HepG2 (cell line): ENCODE results near the gene DFFA. TPM values are rescaled to one million over a fixed set of nuclear protein-coding genes. Genes with fewer than 3 reads are reported as not detected.

Source experiments
- IRX3 ChIP-seq: sonication (generic); formaldehyde crosslinking; IDR thresholded peaks from 2 replicates; pipeline ENCODE4 v1.8.1; 2023; ENCODE audit warnings: mild to moderate bottlenecking, low read depth, missing genetic modification reagents, borderline replicate concordance
- MAZ ChIP-seq, 2 experiments: sonication (generic) in 1 of 2; formaldehyde crosslinking in 1 of 2; IDR thresholded peaks; 2 replicates each; pipeline versions ENCODE4 v1.5.0 to v1.6.1; 2012 to 2020; ENCODE audit warnings: low read depth in 2 of 2, mild to moderate bottlenecking in 2 of 2, borderline replicate concordance in 1 of 2, improper control_type of control experiment in 1 of 2, low read length in 1 of 2, missing genetic modification reagents in 1 of 2, moderate library complexity in 1 of 2
- MBNL3 ChIP-seq: fragments of 250-450 bp; sonication (Bioruptor Pico); conservative IDR thresholded peaks from 2 replicates; pipeline ENCODE4 v1.8.0; 2022; ENCODE audit warnings: mild to moderate bottlenecking, inconsistent platforms
- SAP130 ChIP-seq: IDR thresholded peaks from 2 replicates; pipeline ENCODE4 v1.6.1; 2016; ENCODE audit warnings: low read depth
- SRSF9 ChIP-seq: fragments of 200-400 bp; formaldehyde crosslinking; IDR thresholded peaks from 2 replicates; pipeline ENCODE4 v1.6.1; 2018; ENCODE audit warnings: borderline replicate concordance, mild to moderate bottlenecking, low read depth, low read length; ENCODE audit not compliant: insufficient read depth, poor library complexity, severe bottlenecking
- SUZ12 ChIP-seq: fragments of 150-350 bp; IDR thresholded peaks from 2 replicates; pipeline ENCODE4 v1.6.1; 2014; ENCODE audit warnings: low read depth, low read length
- TBX3 ChIP-seq: fragments of 450-650 bp; IDR thresholded peaks from 2 replicates; pipeline ENCODE4 v1.6.1; 2017; ENCODE audit warnings: antibody characterized with exemption, mild to moderate bottlenecking, inconsistent platforms, borderline replicate concordance
- TSC22D2 ChIP-seq: sonication (generic); formaldehyde crosslinking; IDR thresholded peaks from 2 replicates; pipeline ENCODE4 v1.5.1; 2020; ENCODE audit warnings: missing genetic modification reagents, mild to moderate bottlenecking, borderline replicate concordance
- YY1 ChIP-seq: IDR thresholded peaks from 2 replicates; pipeline ENCODE4 v1.6.1; 2011; ENCODE audit warnings: low read length, low read depth, moderate library complexity, mild to moderate bottlenecking; ENCODE audit not compliant: insufficient read depth, insufficient replicate concordance
- ZNF44 ChIP-seq: sonication (generic); formaldehyde crosslinking; IDR thresholded peaks from 2 replicates; pipeline ENCODE4 v1.5.1; 2020; ENCODE audit warnings: mild to moderate bottlenecking, missing genetic modification reagents
- ZNF564 ChIP-seq: sonication (generic); formaldehyde crosslinking; IDR thresholded peaks from 2 replicates; pipeline ENCODE4 v1.8.1; 2023; ENCODE audit warnings: mild to moderate bottlenecking, missing genetic modification reagents
- ZNF589 ChIP-seq: sonication (generic); formaldehyde crosslinking; conservative IDR thresholded peaks from 2 replicates; pipeline ENCODE4 v1.8.0; 2022; ENCODE audit warnings: mild to moderate bottlenecking, moderate library complexity, missing genetic modification reagents
- polyA plus RNA-seq, 8 experiments: library from polyadenylated mRNA; depleted of rRNA in 3 of 8; stranded (reverse) in 7 of 8; unstranded in 1 of 8; fragments of >200 nt; fragmentation: Illumina TruSeq in 4 of 8; extraction: Trizol in 4 of 8; gene quantifications; 2 replicates each; pipeline versions ENCODE4 v1.2.1 to v1.2.3, GENCODE V29; 2011 to 2016; ENCODE audit warnings: low read depth in 4 of 8, missing spikeins in 1 of 8, mixed read lengths in 1 of 8; ENCODE audit not compliant: insufficient read depth in 1 of 8
- total RNA-seq, 5 experiments: library from RNA; depleted of rRNA; stranded (reverse); fragments of >200 nt; fragmentation: Illumina TruSeq; extraction: Trizol; gene quantifications; 2 replicates each; pipeline ENCODE4 v1.2.3, GENCODE V29; 2016; ENCODE audit warnings: low read depth in 1 of 5
- TF ChIP-seq, protein P1 (sequence below): sonication (generic); formaldehyde crosslinking; IDR thresholded peaks from 2 replicates; pipeline ENCODE4 v1.4.0; 2020; ENCODE audit warnings: missing genetic modification reagents, mild to moderate bottlenecking, borderline replicate concordance
- TF ChIP-seq, protein P2 (sequence below): sonication (generic); formaldehyde crosslinking; IDR thresholded peaks from 2 replicates; pipeline ENCODE4 v1.8.0; 2022; ENCODE audit warnings: low read depth, missing genetic modification reagents
- TF ChIP-seq, protein P3 (sequence below): sonication (generic); formaldehyde crosslinking; IDR thresholded peaks from 2 replicates; pipeline ENCODE4; 2020; ENCODE audit warnings: missing genetic modification reagents, mild to moderate bottlenecking, borderline replicate concordance
- TF ChIP-seq, protein P4 (sequence below): IDR thresholded peaks from 2 replicates; pipeline ENCODE4 v1.6.1; 2016; ENCODE audit warnings: control low read depth
- TF ChIP-seq, protein P5 (sequence below): fragments of 450-650 bp; IDR thresholded peaks from 2 replicates; pipeline ENCODE4 v1.6.1; 2017; ENCODE audit warnings: mild to moderate bottlenecking

The DFFA gene
- total and polyA plus RNA-seq, 2 of the 13 experiments (the other 11 are each of a cell fraction or from before 2014, with no cell fraction given), result 16.5 to 33.9 TPM

DNA sequence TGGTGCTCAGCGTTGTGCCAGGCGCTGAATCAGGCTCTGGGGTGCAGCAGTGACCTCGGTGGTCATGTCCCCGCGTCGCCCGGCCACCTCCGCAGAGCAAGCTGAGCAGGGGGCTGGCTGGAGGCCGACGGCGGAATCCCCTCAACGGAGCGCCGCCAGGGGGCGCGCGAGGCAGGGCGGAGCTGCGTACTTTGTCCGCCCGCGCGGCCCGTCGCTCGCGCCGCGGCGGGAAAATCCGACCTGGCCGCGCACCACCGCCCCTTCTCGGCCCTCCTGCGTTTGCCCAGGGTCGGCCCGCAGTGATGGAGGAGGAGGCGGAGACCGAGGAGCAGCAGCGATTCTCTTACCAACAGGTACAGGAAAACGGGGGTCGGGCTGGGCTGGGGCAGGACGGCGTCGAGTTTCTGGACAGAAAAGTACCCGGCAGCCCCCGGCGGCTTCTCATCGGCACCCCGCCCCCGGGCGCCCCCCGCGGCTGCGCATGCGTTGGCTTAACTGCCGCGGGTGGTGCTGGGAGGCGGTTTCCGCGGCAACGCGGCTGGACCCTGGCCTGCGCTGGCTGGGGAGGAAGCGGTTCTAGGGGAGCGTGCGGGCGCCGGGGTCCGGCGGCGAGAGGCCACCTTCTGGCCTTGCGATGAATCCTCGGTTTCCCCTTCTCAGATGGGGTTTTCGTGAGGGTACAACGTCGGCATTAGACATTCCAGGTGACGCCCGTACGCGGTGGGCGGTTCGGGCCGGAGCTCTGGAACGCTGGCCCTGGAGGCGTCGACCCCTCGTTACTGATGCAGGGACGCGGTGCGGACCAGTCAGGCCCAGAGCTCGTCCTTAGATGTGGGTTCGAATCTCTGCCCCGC, 41.9 kb downstream of the DFFA start, which contains the start of gene CENPS (continued):
- TF ChIP-seq, protein P1, sequence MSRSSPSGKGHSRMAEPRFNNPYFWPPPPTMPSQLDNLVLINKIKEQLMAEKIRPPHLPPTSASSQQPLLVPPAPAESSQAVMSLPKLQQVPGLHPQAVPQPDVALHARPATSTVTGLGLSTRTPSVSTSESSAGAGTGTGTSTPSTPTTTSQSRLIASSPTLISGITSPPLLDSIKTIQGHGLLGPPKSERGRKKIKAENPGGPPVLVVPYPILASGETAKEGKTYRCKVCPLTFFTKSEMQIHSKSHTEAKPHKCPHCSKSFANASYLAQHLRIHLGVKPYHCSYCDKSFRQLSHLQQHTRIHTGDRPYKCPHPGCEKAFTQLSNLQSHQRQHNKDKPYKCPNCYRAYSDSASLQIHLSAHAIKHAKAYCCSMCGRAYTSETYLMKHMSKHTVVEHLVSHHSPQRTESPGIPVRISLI (CRISPR knock-in tag), result peak; percentile 54; the same call in 1 of the 2 replicates
- TF ChIP-seq ZNF44 (CRISPR knock-in tag) (peak; percentile 52; the same call in 1 of the 2 replicates), YY1 (peak; percentile 82), IRX3 (CRISPR knock-in tag) (peak; percentile 98; the same call in 1 of the 2 replicates), MAZ (IDR thresholded peaks at IDR 0.05; ENCODE audit: borderline replicate concordance, low read depth, low read length) (peak; percentile 75; the same call in 1 of the 2 replicates), MAZ (CRISPR knock-in tag; IDR thresholded peaks at IDR 0.05; ENCODE audit: low read depth) (peak; percentile 70), SUZ12 (peak; percentile 38; the same call in 1 of the 2 replicates), ZNF564 (CRISPR knock-in tag) (peak; percentile 84; the same call in 1 of the 2 replicates), ZNF589 (peak; percentile 99), TBX3 (peak; percentile 2; the same call in 1 of the 2 replicates), SRSF9 (no peak), SAP130 (CRISPR knock-in tag) (peak; percentile 96), TSC22D2 (CRISPR knock-in tag) (no peak; the same call in 1 of the 2 replicates), MBNL3 (CRISPR knock-in tag) (no peak)
- TF ChIP-seq, protein P2, sequence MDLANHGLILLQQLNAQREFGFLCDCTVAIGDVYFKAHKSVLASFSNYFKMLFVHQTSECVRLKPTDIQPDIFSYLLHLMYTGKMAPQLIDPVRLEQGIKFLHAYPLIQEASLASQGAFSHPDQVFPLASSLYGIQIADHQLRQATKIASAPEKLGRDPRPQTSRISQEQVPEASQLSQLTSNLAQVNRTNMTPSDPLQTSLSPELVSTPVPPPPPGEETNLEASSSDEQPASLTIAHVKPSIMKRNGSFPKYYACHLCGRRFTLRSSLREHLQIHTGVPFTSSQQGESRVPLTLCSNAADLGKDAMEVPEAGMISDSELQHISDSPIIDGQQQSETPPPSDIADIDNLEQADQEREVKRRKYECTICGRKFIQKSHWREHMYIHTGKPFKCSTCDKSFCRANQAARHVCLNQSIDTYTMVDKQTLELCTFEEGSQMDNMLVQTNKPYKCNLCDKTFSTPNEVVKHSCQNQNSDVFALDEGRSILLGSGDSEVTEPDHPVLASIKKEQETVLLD (CRISPR knock-in tag), result peak; percentile 76; the same call in 1 of the 2 replicates
- TF ChIP-seq, protein P3, sequence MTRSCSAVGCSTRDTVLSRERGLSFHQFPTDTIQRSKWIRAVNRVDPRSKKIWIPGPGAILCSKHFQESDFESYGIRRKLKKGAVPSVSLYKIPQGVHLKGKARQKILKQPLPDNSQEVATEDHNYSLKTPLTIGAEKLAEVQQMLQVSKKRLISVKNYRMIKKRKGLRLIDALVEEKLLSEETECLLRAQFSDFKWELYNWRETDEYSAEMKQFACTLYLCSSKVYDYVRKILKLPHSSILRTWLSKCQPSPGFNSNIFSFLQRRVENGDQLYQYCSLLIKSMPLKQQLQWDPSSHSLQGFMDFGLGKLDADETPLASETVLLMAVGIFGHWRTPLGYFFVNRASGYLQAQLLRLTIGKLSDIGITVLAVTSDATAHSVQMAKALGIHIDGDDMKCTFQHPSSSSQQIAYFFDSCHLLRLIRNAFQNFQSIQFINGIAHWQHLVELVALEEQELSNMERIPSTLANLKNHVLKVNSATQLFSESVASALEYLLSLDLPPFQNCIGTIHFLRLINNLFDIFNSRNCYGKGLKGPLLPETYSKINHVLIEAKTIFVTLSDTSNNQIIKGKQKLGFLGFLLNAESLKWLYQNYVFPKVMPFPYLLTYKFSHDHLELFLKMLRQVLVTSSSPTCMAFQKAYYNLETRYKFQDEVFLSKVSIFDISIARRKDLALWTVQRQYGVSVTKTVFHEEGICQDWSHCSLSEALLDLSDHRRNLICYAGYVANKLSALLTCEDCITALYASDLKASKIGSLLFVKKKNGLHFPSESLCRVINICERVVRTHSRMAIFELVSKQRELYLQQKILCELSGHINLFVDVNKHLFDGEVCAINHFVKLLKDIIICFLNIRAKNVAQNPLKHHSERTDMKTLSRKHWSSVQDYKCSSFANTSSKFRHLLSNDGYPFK, result peak; percentile 73
- TF ChIP-seq, protein P4, sequence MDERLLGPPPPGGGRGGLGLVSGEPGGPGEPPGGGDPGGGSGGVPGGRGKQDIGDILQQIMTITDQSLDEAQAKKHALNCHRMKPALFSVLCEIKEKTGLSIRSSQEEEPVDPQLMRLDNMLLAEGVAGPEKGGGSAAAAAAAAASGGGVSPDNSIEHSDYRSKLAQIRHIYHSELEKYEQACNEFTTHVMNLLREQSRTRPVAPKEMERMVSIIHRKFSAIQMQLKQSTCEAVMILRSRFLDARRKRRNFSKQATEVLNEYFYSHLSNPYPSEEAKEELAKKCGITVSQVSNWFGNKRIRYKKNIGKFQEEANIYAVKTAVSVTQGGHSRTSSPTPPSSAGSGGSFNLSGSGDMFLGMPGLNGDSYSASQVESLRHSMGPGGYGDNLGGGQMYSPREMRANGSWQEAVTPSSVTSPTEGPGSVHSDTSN (CRISPR knock-in tag), result no peak
- TF ChIP-seq, protein P5, sequence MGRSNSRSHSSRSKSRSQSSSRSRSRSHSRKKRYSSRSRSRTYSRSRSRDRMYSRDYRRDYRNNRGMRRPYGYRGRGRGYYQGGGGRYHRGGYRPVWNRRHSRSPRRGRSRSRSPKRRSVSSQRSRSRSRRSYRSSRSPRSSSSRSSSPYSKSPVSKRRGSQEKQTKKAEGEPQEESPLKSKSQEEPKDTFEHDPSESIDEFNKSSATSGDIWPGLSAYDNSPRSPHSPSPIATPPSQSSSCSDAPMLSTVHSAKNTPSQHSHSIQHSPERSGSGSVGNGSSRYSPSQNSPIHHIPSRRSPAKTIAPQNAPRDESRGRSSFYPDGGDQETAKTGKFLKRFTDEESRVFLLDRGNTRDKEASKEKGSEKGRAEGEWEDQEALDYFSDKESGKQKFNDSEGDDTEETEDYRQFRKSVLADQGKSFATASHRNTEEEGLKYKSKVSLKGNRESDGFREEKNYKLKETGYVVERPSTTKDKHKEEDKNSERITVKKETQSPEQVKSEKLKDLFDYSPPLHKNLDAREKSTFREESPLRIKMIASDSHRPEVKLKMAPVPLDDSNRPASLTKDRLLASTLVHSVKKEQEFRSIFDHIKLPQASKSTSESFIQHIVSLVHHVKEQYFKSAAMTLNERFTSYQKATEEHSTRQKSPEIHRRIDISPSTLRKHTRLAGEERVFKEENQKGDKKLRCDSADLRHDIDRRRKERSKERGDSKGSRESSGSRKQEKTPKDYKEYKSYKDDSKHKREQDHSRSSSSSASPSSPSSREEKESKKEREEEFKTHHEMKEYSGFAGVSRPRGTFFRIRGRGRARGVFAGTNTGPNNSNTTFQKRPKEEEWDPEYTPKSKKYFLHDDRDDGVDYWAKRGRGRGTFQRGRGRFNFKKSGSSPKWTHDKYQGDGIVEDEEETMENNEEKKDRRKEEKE, result no peak
